Kidney epithelial cell (primary cell): ENCODE results near the gene CCDC190. TPM values are rescaled to one million over a fixed set of nuclear protein-coding genes. Genes with fewer than 3 reads are reported as not detected.

Experiments used
- DNase-seq: peaks from one replicate; pipeline ENCODE4 v3.0.0-alpha.2; 2010; ENCODE audit warnings: low read depth
- H3K27me3 ChIP-seq: 2 replicates; pipeline ENCODE4 v1.6.0; 2011; ENCODE audit warnings: low read length; ENCODE audit not compliant: control insufficient read depth, insufficient read depth
- H3K36me3 ChIP-seq: 2 replicates; pipeline ENCODE4 v1.5.1; 2011; ENCODE audit warnings: low read length; ENCODE audit not compliant: control insufficient read depth, insufficient read depth
- H3K4me3 ChIP-seq: 2 replicates; pipeline ENCODE4 v1.5.1; 2011; ENCODE audit warnings: low read depth, mild to moderate bottlenecking, control low read depth, low read length
- total RNA-seq: library from RNA; depleted of rRNA; stranded (reverse); fragments of >200 nt; gene quantifications from 2 replicates; pipeline ENCODE4 v1.2.3, GENCODE V29; 2015
- TF ChIP-seq, protein P1 (sequence below): IDR thresholded peaks from 2 replicates; pipeline ENCODE4 v1.5.1; 2011; ENCODE audit warnings: mild to moderate bottlenecking, moderate library complexity, low read length, control low read depth, inconsistent platforms; ENCODE audit not compliant: insufficient read depth, poor library complexity, severe bottlenecking

Gene CCDC190, protein sequence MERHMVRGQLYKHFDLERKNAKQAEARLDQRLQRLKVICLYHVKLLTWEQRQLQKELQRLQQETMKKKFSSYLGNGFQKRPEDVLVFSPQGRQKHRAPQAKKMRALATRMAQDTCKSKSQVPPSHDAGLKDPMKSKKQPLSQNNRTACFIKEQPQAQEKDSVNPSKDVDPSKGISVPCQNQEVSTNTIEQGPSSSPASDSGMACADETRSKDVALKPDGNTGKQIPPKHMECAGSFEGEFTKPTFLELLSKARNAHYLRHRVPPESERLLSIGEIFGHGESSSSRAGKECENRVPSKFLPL
- total RNA-seq: not detected in 2 replicates

DNA sequence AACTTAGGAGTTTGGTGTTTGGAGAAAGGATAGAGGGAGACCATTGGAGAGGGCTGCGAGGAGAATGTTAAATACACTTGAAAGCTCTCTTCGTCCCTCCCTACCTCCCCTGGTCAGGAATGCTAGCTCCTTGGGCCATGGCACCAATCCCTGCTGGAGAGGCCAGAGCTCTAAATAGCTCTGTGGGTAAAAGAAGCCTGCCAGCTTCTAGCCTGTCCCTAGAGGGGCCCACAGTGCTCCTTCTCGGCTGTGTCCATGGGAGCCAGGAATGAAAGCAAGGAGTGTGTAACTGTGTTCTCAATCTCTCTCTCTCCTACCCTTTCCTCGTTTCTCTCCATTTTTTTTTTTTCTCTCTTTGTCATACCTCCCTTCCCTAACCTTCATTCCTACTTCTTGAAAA, at the start of gene CCDC190:
Gene CCDC190, minus strand, starts transcription at position 75 of the 400 bp plus-strand sequence. CDS start 1,529 bp downstream, outside the sequence.
- TF ChIP-seq, protein P1, sequence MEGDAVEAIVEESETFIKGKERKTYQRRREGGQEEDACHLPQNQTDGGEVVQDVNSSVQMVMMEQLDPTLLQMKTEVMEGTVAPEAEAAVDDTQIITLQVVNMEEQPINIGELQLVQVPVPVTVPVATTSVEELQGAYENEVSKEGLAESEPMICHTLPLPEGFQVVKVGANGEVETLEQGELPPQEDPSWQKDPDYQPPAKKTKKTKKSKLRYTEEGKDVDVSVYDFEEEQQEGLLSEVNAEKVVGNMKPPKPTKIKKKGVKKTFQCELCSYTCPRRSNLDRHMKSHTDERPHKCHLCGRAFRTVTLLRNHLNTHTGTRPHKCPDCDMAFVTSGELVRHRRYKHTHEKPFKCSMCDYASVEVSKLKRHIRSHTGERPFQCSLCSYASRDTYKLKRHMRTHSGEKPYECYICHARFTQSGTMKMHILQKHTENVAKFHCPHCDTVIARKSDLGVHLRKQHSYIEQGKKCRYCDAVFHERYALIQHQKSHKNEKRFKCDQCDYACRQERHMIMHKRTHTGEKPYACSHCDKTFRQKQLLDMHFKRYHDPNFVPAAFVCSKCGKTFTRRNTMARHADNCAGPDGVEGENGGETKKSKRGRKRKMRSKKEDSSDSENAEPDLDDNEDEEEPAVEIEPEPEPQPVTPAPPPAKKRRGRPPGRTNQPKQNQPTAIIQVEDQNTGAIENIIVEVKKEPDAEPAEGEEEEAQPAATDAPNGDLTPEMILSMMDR: no peak

DNA sequence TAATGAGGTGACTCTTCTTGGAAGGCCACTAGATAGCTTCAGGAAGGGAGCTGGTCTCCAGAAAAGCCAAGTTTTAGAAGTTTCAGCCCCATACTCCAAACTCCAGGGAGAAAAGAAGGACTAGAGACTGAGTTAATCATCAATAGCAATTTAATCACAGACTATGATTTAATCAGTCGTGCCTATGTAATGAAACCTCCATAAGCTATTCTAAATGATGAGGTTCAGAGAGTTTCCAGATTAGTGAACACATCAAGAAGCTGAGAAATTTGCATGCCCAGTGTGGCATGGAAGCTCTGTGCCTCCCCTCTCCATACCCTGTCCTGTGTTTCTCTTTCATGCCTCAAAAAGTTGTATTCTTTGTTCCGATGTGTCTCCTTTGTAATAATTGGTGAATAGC, 49.2 kb upstream of the CCDC190 start:
- no peaks in the 10 kb centered on the region for H3K27me3 ChIP-seq
- no peak for DNase-seq
- H3K36me3 ChIP-seq: no peaks in the 10 kb centered on the region
- TF ChIP-seq, protein P1: no peak
- no peak overlapping the region for H3K4me3 ChIP-seq

More for the DNA sequence above, at the start of gene CCDC190:
- Histone ChIP-seq H3K27me3 (no peaks in the 10 kb centered on the region), H3K4me3 (no peak within 1 kb of the TSS), H3K36me3 (peaks cover 3% of the 10 kb centered on the region)
- no peak for DNase-seq

DNA sequence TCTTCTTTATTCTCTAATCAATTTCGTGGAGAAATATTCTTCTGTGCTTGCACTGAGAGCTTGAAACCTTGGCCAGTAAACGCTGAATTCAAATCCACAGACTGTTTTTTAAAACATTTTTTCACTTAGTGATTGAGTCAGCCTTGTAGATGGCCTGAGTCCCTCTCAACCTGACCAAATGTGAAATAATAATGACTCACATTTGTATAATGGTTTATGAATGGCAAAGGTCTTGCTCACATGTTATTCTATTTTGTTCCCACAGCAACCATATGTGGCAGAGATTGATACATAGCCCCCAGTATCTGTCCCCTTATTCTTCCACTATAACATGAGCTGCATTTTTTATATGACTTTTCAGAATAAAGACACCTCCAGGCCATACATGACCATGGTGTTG, 47.8 kb upstream of the CCDC190 start:
- H3K27me3 ChIP-seq: no peaks in the 10 kb centered on the region
- no peaks in the 10 kb centered on the region for H3K36me3 ChIP-seq
- H3K4me3 ChIP-seq: no peak overlapping the region
- DNase-seq: peak; percentile 58
- TF ChIP-seq, protein P1: no peak

DNA sequence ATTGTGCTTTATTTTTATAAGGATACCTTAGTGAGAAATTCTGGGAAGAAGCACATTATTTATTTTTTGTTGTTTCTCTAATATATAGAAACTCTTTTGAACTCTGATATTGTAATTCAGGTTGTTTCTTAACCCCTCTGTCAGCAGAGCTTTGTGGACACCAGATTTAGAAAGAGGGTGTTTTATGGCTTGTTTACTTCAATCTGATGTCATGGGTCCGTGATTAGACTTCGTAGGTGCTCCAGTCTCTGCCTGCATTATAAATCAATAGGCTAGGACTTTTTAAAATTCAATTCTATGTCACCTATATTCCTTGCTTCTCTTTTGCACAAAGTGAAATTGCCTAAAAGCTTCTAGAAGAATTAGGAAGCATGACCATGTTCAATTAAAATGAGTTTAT, 47.3 kb upstream of the CCDC190 start:
- Histone ChIP-seq H3K4me3 (no peak overlapping the region), H3K36me3 (no peaks in the 10 kb centered on the region), H3K27me3 (no peaks in the 10 kb centered on the region)
- DNase-seq: no peak
- TF ChIP-seq, protein P1: no peak

DNA sequence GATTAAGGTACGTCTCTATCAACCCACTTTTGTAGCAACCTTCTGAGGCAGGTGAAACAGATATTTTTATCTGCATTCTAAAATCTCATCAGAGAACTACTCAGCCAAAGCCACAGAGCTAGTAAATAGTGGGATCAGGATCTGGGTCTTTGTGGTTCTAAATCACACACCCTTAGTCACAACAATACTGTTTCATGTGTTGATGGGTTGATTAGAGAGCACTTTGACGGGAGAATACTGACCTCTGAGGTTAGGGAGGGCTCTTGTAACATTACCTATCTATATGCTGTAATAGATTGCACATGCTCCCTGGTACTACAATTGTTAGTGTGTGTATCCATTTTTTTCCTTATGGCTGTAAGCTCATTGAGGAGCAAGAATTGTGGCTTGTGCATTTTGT, 45.5 kb upstream of the CCDC190 start:
- DNase-seq: no peak
- no peak overlapping the region for H3K4me3 ChIP-seq
- no peaks in the 10 kb centered on the region for H3K36me3 ChIP-seq
- H3K27me3 ChIP-seq: no peaks in the 10 kb centered on the region
- TF ChIP-seq, protein P1: no peak
